Regular cardiac myocyte (primary cell): Measurements from ENCODE around the gene CDCA4. TPM values are rescaled to one million over a fixed set of nuclear protein-coding genes. Genes with fewer than 3 reads are reported as not detected.

Experiments
- total RNA-seq: library from RNA; depleted of rRNA; stranded (reverse); fragments of >200 nt; gene quantifications from 2 replicates; pipeline ENCODE4 v1.2.3, GENCODE V29; 2014

CDCA4 gene
- total RNA-seq = 12.4 and 37.6 TPM in 2 replicates

DNA sequence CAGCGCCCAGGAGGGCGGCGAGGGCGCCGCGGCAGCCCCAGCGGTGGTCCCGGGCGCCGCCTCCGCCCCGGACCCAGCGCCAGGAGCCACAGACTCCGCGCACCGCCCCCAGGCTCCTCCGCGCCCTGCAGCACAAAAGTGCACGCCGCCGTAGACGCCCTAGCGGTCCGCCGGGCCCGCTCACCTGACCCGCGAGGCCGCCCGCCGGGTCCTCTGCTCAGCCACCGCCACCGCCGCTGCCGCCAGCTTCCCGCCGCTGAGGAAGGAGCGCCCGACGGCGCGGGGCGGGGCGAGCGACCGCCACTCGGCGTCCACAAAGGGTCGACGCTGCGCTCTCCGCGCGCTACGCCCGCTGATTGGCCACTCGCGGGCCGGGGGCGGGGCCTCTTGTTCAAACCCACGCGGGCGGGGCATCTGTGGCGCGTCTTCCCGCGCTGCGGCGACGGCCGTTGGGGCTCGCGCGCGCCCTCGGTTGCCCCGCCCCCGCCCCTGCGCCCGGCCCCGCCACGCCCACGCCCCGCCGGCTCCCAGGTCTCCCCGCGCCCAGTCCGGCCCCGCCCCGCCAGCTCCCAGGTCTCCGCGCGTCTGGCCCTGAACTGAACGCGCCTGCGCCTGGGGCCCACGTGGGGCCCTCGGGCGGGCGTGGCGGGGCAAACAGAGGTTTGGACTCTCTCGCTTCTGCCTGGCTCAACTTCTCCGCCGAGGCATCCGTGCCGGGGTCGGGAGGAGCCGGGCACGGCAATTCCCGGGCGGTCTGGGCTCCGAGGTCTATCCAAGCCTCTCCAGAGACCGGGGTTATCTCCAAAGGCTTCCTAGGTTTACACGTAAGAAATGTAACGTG lies at the start of gene CDCA4:
Gene CDCA4 (minus strand): TSS at position 269 of the 841 bp plus-strand sequence. CDS start 9,154 bp downstream, outside the sequence.

DNA sequence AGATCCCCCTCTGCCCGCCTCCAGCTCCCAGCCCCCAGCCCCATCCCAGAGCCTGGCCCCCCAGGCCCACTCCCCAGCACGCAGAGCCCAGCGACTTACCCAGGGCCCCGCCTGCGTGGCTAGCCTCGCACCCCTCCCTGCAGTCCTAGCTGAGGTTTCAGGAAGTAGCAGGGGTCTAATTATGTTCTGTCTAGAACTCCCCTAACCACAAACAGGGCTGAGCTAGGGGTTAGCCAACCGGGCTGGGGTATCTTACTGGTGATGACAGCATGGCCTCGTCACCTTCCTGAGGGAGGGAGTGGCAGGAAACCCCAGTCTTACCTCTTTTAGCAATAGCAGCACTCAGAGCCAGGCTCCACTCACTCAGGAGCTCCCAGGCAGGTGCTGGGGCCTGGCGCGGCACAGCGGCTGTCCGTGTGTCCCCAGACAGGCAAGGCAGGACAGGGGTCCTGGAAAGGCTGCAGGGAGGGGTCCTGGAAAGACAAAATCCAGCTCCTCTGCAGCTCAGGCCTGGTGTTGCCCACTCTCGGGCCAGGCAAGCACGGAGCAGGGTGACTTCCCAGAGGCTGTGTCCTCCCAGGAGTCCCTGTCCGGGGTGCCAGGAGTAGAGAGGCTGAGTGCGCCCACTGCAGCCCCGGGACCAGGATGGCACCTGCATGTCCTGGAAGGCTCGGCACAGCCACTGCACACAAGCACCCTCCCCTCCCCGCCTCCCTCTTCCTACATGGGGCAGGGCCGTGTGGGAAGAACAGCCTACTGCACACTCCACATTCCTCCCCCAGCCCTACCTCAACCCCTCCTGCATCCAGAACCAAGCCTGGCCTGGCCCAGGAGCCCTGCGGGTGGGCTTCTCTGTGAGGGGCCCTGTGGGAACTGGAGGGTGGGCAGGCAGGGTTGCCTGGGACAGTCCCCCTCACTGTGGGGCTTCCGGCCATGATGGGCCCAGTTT lies 44.7 kb upstream of the CDCA4 start, which contains the start of gene GPR132:
Gene GPR132 (minus strand): TSS at position 151 of the 949 bp plus-strand sequence. CDS start 10,010 bp downstream, outside the sequence.

DNA sequence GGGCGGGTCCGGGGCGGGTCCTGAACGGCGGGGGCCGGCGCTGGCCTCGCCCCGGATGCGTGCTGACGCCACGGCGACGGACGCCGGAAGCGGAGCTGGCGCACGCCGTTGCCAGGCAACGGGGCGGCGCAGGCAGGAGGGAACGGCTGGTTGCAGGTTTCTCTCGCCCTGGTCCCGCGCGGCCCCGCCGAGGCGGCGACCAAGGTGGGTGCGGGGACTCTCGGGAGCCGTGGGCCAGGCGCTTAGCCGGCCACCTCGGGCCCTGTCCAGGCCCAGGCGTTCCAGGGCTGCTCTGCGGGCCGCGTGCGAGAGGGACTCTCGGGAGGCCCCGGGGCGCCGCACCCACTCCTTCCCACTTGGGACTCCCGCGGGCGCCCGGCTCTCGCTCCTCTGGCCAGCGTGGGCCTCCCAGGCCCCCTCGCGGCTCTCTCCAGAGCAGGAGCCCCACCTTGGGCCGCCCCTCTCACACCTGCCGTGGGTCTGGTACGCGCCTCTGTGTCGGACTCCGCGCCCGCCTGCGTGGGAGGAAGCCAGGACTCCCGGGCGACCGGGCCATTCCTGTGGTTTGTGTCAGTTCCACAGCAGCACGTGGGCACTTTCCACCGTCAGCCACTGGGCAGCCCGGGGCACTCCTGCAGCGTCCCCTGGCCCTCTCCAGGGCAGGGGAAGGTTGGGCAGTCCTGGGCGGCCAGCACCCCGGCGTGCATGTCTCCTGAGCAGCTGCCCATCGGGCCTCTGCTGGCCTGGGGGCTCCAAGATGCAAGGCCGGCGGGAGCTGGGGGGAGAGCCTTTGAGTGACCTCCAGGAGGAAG lies 35.0 kb downstream of the CDCA4 start, which contains the start of gene CLBA1:
Gene CLBA1 (plus strand): TSS at position 114 of the 812 bp plus-strand sequence. CDS start 644 bp downstream, at position 758.

GRCh38 chr14:104977681-104978653 lies 42.9 kb downstream of the CDCA4 start, which contains the start of gene AHNAK2:
TSS of gene AHNAK2 (minus strand) at chr14:104978374. CDS start at chr14:104978237, 137 bp downstream.

Other genes with a start within 250 kb of the CDCA4 start
- gene AKT1, start 225.3 kb downstream of the CDCA4 start, total RNA-seq = 145 and 234 TPM in 2 replicates
- 1.4 and 1.7 TPM in 2 replicates for gene ZBTB42, start 220.0 kb downstream of the CDCA4 start, total RNA-seq
- gene CEP170B, start 155.8 kb downstream of the CDCA4 start, total RNA-seq = 14.4 and 18.8 TPM in 2 replicates
- under 0.01 TPM in 1 of 2 replicates, not detected in the other for gene PLD4, start 96.2 kb downstream of the CDCA4 start, total RNA-seq
- gene AHNAK2, start 42.7 kb downstream of the CDCA4 start, total RNA-seq = 20.5 and 33.0 TPM in 2 replicates
- gene CLBA1, start 35.3 kb downstream of the CDCA4 start, total RNA-seq = 4.6 and 8.5 TPM in 2 replicates
- not detected in 2 replicates for gene GPR132, start 44.3 kb upstream of the CDCA4 start, total RNA-seq
- gene JAG2, start 147.7 kb upstream of the CDCA4 start, total RNA-seq = 0.58 and 1.1 TPM in 2 replicates
- 8.2 and 10.4 TPM in 2 replicates for gene NUDT14, start 160.2 kb upstream of the CDCA4 start, total RNA-seq
- 40.6 and 60.4 TPM in 2 replicates for gene BTBD6, start 227.4 kb upstream of the CDCA4 start, total RNA-seq